NCI-H2107 treated with DMSO at 0.1 percent for 48 hours (cell line): ENCODE measurements around the gene SH3RF3.

Experiments
- DNase-seq: peaks from one replicate; lab custom pipeline; 2025; ENCODE audit not compliant: unreplicated experiment; lab: John Stamatoyannopoulos, UW

Gene SH3RF3

DNA sequence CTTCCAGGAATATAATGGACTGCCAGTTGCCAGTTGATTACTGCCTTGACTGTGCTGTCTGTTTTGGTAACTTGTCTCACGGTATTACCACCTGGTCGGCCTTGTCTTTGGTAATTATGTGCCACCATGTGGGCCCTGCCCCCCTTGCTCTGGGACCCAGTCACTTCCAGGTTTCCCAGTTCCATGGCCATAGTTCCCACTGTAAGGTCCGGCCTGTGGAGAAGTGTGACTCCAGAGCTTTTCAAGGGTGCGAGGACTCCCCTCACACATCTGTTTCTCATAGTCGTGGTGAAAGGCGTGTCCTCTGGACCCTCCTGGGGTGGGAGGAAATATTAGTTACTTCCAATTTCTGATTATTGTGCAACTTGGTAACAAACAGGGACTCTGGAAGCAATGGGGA is 334.2 kb downstream of the SH3RF3 start:
- no peak for DNase-seq

DNA sequence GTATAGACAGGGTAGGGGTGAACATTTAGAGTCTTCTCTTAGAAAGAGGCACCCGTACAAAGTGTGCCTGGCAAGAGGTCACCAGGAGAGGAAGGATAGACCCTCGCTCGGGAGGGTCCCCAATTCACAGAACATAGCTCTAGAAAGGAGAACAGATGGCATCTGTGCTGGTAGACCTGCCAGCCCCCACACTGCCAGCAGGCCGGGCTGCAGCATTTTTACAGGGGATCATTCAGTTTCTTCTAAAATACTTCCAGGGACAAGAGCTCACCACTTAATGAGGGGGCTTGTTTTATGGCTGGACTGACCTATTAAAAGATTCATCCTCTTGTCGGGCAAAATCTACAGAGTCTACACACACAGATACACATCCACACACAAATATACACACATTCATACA is 334.9 kb downstream of the SH3RF3 start:
- DNase-seq, result no peak

DNA sequence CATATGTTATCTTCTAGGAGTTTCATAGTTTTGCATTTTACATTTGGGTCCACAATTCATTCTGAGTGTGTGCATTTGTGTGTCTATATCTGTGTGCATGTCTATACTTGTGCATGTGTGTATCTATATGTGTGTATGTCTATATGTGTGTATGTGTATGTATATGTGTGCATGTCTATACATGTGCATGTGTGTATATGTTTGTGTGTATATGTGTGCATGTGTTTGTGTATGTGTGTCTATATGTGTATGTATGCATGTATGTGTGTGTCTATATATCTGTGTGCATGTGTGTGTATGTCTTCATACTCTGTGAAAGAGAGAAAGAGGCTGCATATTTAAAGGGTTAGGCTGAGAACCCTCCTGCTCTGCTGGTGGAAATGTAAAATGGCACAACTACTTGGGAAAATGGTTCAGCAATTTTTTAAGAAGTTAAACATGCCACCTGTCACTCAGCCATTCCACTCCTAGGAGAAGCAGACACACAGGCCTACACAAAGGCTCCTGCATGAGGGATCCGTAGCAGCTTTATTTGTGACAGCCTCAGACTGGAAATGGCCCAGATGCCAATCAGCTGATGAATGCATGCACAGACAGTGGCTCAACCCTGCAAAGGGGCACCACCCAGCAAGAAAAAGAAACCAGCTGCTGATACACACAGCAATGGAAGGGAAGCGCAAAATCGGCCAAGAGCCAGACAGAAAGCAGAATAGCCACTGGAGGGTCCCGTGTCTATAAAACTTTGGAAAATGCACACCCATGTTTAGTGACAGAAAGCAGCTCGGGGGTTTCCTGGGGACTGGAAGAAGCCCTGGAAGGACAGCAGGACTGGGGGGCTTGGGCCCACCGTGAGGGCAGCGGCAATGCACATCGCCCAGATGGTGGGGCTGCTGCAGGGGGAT is 337.9 kb downstream of the SH3RF3 start:
- no peak for DNase-seq

DNA sequence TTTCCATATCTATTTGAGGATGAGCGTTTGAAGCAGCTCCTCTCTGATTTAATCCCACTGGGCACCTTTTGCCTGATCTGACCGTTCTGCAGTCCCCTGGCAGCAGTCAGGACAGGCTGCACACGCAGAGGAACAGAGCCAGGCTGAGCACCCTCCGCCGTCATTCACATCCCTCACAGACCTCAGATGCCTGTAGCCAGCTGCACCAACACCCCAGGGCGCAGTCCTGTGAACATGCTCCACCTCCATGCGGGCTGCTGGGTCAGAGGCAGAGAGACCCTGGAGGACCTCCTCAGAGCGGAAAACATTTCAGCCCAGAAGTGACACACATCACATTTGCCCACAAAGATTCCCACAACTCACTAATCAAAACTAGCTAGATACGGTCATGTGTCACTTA is 338.7 kb downstream of the SH3RF3 start:
- no peak for DNase-seq

DNA sequence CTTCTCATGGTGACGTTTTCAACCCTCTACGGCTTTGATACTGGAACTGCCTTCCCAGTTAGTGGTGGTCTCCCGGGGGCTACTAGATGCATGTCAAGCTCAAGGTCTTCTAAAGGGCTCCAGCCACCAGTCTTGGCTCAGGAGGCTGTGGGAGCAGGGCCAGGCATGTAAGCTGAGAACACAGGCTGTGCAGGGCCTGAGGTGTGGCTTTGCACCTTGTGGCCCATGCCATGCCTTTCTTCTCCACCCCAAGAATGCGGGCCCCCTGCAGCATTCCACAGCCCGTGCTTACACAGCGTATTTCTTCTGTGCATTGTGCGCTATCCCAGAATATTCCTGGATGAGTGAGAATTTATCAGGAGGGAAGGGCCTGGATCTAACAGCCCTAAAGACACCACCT is 339.9 kb downstream of the SH3RF3 start:
- DNase-seq, result no peak

DNA sequence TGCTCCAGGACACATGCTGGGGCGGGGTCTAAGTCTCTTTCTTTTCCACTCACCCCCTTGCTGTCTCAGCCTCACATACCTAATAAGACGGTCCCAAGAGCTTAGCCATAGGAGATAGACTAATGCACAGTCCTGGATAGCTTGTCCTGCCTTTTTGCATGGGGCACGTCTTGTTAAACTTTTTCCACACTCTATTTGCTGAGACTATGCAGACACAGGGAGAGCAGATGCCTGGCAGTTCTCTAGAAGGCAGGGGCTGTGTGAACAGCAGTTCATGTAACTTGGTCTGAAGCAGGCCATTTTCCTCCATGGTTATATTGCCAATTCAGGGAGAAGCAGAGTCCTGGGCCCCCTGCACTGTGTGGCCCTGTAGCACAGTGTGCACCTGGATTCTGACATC is 342.7 kb downstream of the SH3RF3 start:
- no peak for DNase-seq

DNA sequence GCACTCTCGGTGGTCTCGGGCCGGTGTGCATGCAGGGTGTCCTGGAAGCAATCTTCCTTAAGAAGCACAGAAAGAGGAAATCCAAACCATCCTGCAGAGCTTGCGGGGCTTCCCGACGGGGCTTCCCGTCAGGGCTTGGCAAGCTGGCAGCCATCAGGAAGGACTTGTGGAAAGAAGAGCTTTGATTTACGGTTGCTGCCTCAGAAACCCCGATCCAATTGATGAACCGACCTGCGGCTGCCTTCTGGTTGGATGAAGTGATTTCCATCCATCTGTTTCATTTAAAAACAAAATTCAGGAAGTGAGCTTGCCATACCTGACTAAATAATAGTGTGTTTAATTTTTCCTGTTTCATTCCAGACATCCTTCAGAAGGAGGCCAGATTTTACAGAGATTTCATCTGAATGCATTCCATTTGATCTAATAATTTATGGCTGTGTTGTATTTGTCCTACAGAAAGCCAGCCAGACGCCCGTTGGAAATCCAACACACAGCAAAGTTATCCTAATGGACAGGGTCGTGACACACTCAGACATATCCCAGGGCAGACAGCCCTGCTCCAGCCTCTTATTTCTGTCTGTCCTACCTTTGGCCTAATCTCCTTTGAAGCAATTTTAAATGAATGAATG is 343.4 kb downstream of the SH3RF3 start:
- no peak for DNase-seq

DNA sequence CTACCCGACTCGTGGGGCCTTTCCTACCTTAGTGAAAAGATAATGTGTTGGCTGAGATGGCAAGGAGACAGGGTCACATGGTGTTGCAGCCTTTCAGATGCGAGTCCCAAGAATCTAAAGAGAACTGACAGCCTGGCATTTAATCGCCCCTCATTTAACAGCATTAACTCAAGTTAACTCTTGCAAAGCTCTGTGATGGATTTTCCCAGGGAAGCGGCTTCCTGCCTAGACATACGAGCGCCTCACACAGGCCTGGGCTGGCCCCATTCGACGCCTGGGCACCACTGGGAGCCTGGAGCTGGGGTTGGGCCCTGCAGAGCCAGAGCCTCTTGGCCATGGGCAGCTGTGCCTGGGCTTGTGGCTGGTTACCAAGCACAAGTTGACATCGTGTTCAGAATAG is 344.0 kb downstream of the SH3RF3 start:
- no peak for DNase-seq

DNA sequence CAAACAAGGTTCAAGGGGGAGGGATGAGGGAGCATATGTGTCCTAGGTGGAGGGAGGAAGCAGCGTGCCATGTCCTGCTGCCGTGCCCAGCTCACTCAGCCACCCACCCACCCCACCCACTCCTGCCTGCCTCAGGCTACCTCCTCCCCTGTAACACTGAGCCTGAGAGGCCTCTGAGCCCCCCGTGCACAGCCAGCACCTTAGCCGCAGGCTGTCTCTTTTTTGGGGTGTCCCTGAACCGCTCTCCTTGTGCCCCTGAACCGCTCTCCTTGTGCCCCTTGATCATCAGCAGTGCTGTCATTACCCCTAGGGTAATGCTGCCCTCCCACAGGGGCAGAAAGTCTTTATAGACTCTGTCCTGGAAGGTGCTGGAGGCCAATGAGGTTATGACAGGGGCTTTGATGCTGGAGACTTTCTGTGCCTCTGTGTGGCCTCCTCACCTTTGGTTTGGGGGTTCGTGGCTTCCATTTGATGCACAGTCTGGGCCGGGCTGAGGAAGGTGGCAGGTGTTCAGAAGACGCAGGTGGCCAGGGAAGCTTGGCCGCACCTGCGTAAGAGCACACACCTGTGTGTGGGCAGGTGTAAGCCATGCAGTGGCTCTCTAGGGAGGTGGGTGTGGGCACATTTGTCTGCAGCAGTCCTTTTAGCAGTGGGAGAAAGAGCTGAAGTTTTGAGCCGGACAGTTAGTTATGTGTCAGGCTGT is 344.8 kb downstream of the SH3RF3 start:
- DNase-seq, result peak; percentile 48

DNA sequence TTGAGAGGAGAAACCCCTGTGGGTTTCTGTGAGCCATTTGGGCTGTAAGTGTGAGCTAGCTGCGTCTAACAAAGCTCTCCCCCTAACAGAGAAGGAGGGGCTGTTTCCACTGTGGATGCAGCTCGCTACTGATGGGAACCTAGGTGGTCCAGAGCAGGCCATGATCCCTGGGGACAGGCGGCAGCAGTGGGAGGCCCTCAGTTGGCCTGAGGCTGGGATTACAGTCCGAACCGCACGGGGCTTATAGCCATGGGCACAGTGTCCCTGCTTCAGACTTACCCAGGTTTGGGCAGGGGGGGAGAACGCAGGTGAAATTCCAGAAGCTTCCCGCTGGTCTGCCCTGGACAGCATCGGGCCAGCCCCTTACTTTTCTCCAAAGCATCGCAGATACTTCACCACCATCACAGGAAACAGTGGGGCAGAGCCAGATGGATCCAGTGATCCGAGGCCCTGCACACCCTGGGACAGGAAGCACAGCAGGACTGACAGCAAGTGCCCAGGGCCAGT is 345.4 kb downstream of the SH3RF3 start:
- no peak for DNase-seq

DNA sequence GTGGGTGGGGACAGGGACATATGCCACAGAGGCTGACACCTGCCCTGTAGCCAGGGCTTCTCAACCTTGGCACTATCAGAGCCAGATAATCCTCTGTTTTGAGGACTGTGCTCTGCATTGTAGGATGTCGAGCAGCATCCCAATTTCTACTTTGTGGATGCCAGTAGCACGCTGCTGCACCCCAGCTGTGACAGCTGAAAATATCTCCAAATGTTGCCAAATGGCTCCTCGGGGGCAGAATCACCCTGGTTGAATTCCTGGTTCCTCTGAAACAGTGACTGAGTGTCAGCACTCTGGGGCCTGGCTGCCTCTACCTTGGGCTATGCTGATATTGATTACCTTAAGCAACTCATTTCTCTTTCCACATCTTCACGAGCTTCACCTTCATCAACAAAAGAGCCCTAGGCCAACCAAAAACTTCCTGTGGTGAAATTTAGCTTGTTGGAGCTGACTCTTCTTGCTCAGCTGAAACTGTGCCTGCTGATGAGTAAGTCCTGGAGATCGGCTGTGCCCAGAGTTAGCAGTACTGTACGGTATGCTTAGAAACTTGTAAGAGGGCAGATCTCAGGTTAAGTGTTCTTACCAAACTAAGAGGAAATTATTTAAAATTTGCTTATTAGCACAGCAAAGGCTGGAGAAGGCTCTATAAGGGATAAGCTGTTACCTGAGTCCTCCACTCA is 346.7 kb downstream of the SH3RF3 start:
- DNase-seq, result no peak

DNA sequence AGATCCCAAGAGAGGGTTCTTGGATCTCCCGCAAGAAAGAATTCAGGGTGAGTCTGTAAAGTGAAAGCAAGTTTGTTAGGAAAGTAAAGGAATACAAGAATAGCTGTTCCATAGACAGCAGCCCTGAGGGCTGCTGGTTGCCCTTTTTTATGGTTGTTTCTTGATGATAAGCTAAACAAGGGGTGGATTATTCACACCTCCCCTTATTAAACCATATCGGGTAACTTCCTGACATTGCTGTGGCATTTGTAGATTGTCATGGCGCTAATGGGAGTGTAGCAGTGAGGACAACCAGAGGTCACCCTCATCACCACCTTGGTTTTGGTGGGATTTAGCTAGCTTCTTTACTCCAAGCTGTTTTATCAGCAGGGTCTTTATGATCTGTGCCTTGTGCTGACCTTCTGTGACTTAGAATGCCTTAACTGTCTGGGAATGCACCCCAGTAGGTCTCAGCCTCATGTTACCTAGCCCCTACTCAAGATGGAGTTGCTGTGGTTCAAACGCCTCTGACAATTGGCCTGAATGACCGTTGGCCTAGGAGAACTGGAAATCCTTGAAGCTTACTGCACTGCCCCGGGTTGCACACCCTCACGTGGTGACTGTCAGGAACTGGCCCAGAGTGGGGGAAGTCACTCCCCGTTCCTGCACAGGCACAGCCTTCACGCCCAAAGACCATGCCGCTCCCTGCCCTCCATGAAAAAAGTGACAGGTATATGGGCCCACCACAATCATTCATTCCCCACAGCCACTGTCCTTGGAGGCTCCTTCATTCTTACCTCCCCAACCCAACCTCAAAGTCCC is 347.8 kb downstream of the SH3RF3 start:
- no peak for DNase-seq

DNA sequence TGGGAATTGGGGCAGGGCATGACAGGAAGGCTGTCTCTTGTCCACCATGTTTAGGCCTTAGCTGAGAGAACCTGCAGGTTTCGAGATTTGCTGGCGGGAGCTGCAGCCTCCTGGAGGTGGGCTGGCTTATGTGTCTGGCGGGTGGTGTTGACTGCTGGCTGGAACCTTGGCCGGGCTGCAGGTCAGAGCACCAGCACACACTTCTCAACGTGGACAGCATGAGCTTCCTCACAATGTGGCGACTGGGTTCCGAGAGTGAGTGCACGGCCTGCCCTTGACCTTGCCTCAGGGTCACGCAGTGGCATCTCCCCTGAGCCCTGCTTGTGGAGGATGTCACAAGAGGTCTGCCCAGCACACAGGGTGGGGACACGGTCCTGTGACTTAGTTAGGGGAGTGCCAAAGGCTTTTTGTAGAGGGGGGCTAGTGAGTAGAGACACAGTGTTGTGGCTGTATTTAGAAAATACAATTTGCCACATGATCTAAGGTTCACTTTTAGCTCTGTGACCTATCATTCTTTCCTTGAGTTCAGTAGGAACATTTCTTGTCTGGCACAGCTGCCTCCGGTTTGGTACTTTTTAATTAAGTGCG is 350.0 kb downstream of the SH3RF3 start:
- DNase-seq, result no peak

DNA sequence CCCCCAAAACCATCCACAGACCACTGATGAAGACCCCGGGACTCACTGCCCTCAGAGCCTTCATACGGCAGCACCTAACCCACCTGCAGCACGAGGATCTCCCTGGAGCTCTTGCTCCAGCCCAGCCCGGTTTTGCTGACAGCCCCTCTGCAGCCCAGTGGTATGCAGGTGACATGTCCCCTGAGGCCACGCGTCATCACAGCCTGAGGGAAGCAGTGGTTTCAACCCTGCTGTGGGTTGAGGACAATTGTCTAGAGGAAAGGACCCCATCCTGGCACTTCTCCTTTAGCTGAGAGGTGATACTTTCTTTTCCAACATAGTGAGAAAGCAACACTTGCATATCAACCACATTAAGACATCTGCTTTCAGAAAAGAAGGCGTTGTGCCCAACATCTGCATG is 350.8 kb downstream of the SH3RF3 start:
- DNase-seq, result no peak

DNA sequence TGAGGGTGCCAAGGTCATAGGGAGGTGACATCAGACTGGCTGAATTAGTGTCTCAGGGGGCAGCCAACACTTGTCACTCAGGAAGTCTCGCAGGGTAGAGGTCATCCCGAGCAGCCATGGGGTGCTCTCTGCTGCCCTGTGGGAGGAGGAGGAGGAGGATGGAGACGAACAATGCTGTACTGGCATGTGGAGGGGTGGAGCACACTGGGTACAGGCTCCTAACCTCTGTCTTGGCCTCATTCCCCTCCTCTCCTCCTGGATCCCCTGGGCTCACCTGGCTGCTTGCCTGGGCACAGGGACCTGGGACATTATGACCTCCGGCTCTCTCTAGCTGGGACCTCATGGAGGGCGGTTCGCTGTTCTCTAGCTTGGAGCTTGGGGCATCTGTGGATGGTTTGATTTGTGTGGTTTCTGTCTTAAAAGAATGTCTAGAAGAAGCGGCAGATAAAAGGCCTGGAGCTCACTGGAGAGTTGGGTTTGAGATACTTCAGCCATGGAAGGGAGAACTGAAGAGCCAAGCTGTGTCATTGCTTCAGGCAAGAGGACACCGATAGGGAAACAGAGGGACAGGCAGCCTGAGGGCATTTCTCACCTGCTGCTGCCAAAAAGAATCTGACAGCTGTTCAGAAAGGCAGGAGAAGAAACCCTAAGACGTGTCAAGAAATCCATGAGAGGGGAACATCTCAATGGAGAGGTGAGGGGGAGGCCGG is 351.6 kb downstream of the SH3RF3 start:
- no peak for DNase-seq

DNA sequence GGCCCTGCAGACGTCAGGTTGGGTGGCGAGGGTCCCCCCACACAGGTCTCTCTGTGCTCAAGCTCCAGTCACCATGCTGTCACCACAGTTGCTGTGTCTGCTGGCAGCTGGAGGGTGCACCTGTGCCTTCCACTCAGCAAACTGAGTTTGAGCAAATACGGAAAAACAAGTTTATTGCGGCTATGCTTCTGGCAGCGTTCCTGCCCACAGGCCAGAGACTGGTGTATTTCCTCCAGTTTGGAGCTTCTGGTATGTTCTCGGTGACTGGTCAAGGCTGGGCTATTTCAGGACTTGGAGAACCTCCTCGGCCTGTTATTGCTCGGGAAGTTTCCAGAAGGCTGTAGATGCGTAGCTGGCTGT is 352.2 kb downstream of the SH3RF3 start:
- no peak for DNase-seq

DNA sequence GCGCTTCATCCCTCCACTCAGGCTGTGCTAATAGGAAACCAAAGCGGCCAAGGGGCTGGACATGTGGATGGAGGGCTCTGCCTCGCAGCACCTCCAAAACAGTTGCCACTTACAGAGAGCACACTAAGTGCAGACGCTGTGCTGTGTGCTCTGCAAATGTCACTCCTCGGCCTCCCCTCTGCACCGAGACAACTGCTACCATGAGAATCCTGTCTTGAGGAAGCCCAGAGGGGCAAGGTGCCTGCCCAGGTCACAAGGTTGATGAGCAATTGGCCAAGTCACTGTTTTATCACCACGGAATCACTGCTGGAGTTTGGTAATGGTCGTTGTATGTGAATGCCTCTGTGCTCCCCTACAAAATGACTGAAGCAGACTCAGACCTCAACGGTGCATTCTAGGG is 352.6 kb downstream of the SH3RF3 start:
- no peak for DNase-seq

DNA sequence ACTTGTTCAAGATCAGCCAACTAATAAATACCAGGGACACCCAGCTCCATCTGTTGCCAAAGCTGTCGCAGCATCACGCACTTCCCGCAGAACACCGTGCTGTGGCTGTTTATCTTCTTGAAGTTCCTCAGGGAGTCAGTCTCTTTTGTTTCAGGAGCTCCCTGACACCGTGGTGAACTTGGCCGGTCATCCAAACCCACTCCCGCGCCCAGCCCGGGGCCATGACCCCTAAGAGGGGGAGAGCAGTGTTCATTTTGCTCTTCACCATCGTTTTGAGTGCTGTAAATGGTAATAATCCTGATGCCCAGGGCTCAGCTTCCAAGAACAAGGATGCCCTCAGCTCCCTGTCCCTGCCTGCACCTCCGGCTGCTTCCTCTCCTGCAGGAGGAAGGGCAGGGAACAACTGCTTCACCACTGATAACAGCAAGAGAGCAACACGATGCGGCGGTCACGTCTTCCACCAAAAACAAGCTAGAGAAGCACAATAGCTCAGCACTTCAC is 353.4 kb downstream of the SH3RF3 start:
- no peak for DNase-seq
